Duodenal mucosa (tissue), 2 donors: Measurements from ENCODE around the gene BBS9.

ENCODE experiments used
- H3K27ac ChIP-seq: one replicate; pipeline ENCODE4 v1.7.0; 2013; ENCODE audit warnings: low read depth, low read length
- H3K27me3 ChIP-seq, 2 donors: one replicate each; pipeline ENCODE4 v1.7.0; 2013; ENCODE audit warnings: low read length in 2 of 2, control low read depth in 1 of 2; ENCODE audit not compliant: insufficient read depth in 2 of 2, control insufficient read depth in 1 of 2
- H3K36me3 ChIP-seq, 2 donors: one replicate each; pipeline ENCODE4 v1.7.0; 2013; ENCODE audit warnings: low read length in 2 of 2, control low read depth in 1 of 2; ENCODE audit not compliant: insufficient read depth in 2 of 2, control insufficient read depth in 1 of 2
- H3K4me1 ChIP-seq, 2 donors: one replicate each; pipeline ENCODE4 v1.7.0; 2013; ENCODE audit warnings: low read length in 2 of 2, control low read depth in 1 of 2; ENCODE audit not compliant: insufficient read depth in 2 of 2, control insufficient read depth in 1 of 2
- H3K4me3 ChIP-seq, 2 donors: one replicate each; pipeline ENCODE4 v1.7.0; 2013; ENCODE audit warnings: low read length in 2 of 2, low read depth in 1 of 2
- H3K9ac ChIP-seq, 2 donors: one replicate each; pipeline ENCODE4 v1.7.0; 2013; ENCODE audit warnings: low read length in 2 of 2, low read depth in 1 of 2
- H3K9me3 ChIP-seq, 2 donors: one replicate each; pipeline ENCODE4 v1.7.0; 2013; ENCODE audit warnings: low read length in 2 of 2, control low read depth in 1 of 2; ENCODE audit not compliant: control insufficient read depth in 1 of 2

Gene BBS9

DNA sequence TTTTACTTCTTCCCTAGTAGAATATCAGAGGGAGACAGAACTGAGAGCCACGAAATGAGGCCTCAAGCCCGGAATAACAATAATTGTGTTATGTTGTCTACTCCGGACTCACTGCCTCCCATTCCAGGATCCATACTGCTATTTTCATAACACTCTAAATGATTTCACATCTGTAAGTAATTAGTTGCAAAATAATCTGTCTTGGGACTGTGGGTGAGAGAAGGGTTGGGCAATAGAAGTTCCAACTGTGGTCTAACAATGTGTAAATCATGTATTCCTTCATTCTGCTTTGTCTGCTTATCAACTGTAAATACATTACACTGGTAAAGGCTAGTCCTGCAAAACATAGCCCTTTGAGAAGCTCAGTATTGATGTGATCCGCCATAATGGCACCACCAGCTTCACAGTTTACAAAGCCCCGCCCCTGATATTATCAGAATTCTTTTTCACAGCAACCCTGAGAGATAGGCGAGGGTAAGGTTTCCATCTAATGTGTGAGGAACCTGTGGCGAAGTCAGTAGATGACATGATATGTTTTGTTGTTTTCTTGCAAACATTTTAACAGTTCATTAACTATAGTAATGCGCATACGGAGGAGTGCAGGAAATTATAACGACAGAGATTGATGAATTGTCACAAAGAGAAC, 510.3 kb downstream of the BBS9 start:
- Histone ChIP-seq H3K36me3 (no peaks in the 10 kb centered on the region), H3K9me3 (no peaks in the 10 kb centered on the region), H3K4me1 (no peaks in the 10 kb centered on the region), H3K27ac (no peak overlapping the region), H3K9ac (no peak overlapping the region), H3K27me3 (no peaks in the 10 kb centered on the region), H3K4me3 (no peak overlapping the region)

DNA sequence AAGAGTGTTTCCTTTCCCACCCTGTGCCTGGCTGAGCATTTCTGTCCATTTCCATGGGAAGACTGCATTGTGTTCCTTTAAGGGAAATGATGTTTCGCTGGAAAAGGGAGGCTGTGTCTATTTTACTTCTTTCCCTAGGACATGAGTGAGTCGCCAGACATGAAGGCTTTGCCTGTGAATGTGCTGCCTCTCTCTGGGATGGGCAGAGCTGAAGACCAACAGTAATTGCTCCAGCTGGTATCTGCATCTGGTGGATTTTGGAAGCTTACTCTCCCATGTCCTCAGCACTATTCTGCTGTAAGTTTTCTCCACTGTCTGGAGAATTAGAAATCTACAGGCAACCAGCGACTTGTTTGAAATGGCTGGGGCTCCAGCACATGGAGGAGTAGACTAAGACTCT, 511.4 kb downstream of the BBS9 start:
- H3K36me3 ChIP-seq: no peaks in the 10 kb centered on the region
- H3K4me3 ChIP-seq: no peak overlapping the region
- no peaks in the 10 kb centered on the region for H3K27me3 ChIP-seq
- no peak overlapping the region for H3K9ac ChIP-seq
- no peak overlapping the region for H3K27ac ChIP-seq
- no peaks in the 10 kb centered on the region for H3K9me3 ChIP-seq
- no peaks in the 10 kb centered on the region for H3K4me1 ChIP-seq

DNA sequence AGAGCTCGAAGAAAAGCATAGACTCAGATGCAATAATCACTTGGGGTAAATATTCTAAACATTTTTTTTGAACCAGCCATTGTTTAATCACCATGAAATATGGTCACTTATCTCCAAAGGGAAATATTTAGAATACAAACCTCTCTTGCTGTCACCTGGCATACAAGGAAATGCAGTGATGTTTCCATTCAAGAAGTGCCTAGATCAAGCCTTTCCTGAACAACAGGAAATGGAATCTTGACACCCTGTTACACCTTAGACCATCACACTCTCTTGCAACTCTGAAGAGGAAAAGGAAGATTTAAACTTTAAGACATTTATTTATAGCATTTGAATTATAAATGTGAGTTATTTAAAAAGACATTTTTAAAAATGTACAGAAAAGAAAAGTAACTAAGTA, 512.9 kb downstream of the BBS9 start:
- Histone ChIP-seq H3K36me3 (no peaks in the 10 kb centered on the region), H3K4me3 (no peak overlapping the region), H3K9me3 (no peaks in the 10 kb centered on the region), H3K4me1 (peaks cover 0 to 12% of the 10 kb centered on the region in 2 donors), H3K9ac (no peak overlapping the region), H3K27ac (no peak overlapping the region), H3K27me3 (no peaks in the 10 kb centered on the region)

DNA sequence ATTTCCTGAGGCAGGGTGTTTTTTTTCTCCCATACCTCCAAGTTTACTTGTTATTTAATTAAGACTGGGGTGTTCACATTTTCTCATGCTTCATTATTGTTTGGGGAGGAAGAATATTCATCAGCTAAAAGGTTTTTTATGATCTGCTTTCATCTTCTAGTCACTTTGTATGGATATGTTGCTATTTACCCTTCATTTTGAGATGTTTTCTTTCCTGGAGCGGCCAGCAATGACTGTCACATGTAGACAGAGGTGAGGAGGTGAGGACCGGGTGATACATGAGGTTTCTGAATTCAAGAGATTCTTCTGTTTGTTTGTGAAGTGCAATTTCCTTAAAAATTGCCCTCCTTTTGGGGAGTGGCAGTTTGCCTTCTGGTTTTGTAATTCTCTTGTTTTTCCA, 514.2 kb downstream of the BBS9 start:
- no peak overlapping the region for H3K27ac ChIP-seq
- H3K9me3 ChIP-seq: no peaks in the 10 kb centered on the region
- no peak overlapping the region for H3K9ac ChIP-seq
- peaks cover 0 to 12% of the 10 kb centered on the region in 2 donors for H3K4me1 ChIP-seq
- H3K4me3 ChIP-seq: no peak overlapping the region
- no peaks in the 10 kb centered on the region for H3K36me3 ChIP-seq
- H3K27me3 ChIP-seq: no peaks in the 10 kb centered on the region

DNA sequence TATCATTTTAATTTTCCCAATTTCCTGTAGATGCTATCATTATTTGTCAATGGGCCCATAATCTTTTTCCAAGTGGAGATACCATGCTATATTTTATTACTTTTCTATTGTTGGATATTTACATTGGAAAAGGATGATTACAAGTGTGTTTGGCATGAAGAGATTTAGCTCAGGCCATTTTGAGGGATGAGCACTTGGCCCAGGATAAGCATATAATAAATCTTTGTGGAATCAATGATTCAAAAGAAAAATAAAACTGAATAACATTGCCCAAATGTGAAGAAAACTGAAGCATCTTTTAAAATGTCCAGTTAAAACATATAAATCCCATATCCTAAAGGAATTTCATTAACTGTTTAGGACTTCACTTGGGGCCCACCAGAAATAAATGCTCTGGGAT, 515.1 kb downstream of the BBS9 start:
- Histone ChIP-seq H3K27me3 (no peaks in the 10 kb centered on the region), H3K4me3 (no peak overlapping the region), H3K9me3 (no peaks in the 10 kb centered on the region), H3K36me3 (no peaks in the 10 kb centered on the region), H3K9ac (no peak overlapping the region), H3K4me1 (peaks cover 0 to 12% of the 10 kb centered on the region in 2 donors), H3K27ac (no peak overlapping the region)

DNA sequence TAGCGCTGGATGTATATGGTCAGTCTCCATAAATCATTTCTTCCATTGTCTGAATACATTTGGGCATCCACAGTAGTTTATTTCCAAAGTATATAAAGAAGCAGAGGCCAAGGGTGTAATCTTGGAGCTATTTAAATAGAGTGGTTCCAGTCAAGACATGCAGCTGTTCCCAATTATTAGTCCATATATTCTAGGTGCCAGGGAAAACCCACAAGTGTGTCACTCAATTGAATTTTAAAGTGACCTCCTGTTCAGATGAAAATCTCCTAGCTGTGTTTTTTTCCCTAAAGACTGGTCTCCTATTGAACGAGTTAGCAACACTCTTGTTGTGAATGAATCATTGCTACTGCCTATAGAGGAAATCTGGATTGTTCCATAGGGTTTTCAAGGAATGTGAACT, 515.7 kb downstream of the BBS9 start:
- H3K36me3 ChIP-seq: no peaks in the 10 kb centered on the region
- peaks cover 0 to 14% of the 10 kb centered on the region in 2 donors for H3K4me1 ChIP-seq
- no peak overlapping the region for H3K9ac ChIP-seq
- H3K27ac ChIP-seq: no peak overlapping the region
- no peaks in the 10 kb centered on the region for H3K9me3 ChIP-seq
- no peak overlapping the region for H3K4me3 ChIP-seq
- no peaks in the 10 kb centered on the region for H3K27me3 ChIP-seq

DNA sequence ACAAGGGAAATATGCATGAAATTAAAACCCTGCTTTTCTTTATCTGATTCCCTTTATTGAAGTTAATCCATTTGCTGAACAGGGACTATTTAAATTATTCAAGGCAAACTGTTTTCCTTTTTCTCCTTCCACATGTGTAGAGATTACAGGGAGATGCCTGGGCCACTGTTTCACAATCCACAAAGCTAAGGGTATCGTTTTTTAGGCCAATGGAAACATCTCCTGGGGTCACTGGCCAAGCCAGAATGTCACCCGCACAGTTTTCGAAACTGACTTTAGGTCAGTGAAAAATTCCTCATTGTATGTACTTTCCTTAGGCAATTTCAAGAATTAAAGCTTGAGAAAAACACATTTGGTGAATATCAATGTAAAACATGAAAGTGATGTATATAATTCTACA, 516.8 kb downstream of the BBS9 start:
- Histone ChIP-seq H3K4me1 (peaks cover 0 to 17% of the 10 kb centered on the region in 2 donors), H3K9me3 (no peaks in the 10 kb centered on the region), H3K27ac (no peak overlapping the region), H3K36me3 (no peaks in the 10 kb centered on the region), H3K4me3 (no peak overlapping the region), H3K9ac (no peak overlapping the region), H3K27me3 (no peaks in the 10 kb centered on the region)

DNA sequence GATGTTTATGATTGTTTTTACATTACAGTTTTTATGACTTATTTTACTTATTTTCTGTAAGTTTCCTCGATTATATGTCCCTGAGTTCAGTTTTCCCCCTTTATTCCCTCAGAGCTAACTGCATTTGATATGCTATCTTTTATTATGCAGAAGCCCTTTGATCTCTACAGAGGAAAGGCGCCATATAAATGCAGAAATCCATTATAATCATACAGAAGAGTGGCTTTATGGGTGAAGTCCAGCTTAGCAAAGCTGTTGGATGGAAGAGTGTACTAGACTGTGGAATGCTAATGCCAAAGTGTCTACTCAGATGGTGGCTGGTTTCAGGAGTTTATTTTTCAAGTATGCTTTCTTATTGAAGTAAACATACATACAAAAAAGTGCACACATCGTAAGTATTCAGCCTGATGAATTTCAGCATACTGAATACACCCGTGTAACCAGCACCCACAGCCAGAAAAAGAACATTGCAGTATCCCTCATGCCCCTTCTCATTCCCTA, 517.6 kb downstream of the BBS9 start:
- Histone ChIP-seq H3K27ac (no peak overlapping the region), H3K27me3 (no peaks in the 10 kb centered on the region), H3K4me1 (peaks cover 0 to 17% of the 10 kb centered on the region in 2 donors)

DNA sequence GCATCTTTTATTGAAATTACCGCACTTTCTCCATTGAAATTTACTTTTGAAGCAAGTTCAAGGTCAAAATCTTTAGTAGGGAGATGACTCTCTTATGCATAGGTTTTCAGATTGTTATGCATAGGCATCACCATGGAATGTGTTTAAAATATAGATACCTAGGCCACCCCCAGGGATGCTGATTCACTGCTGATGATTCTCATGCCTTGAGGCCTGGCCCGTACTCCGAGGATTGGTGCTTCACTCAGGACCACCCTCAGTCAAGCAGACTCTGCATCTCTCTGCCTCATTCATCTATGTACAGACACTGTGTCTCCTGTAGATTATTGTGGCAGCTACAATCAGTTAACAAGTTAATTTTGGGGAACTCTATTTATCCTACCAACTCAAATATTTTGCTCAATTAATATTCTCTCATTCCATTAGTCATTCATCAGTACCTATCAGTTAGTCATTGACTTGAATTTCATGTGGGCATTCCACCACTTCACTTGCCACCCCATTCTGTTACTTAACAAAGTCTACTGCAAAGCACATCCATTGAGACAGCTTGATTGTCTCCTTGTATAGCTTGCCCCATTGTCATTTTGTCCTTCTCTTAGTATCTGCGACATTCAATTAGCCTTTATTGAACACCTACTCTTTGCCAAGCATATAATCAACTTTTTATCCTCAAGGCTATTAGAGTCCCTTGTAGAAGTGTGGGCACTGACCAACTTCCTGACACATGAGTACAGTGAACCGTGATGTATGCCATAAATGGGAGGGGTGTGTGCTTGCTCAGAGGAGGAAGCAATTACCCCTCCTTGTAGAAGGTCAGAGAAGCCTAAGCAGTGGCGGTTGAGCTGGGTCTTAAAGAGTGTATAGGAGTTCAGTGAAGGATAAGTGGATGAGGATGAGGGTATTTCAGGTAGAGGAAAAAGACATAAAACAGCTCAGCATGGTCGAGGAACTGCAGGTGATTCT, 520.4 kb downstream of the BBS9 start:
- Histone ChIP-seq H3K4me1 (peaks cover 0 to 17% of the 10 kb centered on the region in 2 donors), H3K36me3 (no peaks in the 10 kb centered on the region), H3K27me3 (no peaks in the 10 kb centered on the region), H3K9ac (no peak overlapping the region), H3K9me3 (no peaks in the 10 kb centered on the region), H3K4me3 (no peak overlapping the region), H3K27ac (no peak overlapping the region)

More for the DNA sequence above, 517.6 kb downstream of the BBS9 start:
- H3K4me3 ChIP-seq: no peak overlapping the region
- no peaks in the 10 kb centered on the region for H3K9me3 ChIP-seq
- no peaks in the 10 kb centered on the region for H3K36me3 ChIP-seq
- no peak overlapping the region for H3K9ac ChIP-seq

DNA sequence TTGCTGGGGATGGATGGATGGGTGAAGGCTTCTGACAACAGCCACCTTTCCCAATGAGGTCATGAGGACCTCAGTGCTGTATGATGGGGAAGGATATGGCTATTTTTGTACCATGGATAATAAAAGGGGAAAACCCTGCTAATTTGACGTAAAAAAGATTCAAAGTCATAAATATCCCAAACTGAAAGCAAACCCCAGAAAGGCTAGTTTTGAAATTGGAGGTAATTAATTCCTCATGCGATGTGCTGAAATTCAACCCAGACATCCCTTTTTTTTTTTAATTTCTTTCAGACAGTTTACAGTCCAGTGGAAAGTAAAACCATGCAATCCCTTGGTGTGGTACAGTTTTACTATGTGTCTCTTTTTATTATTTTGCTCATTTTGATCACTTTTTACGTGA, 521.5 kb downstream of the BBS9 start:
- Histone ChIP-seq H3K9ac (no peak overlapping the region), H3K36me3 (no peaks in the 10 kb centered on the region), H3K27me3 (no peaks in the 10 kb centered on the region), H3K9me3 (no peaks in the 10 kb centered on the region), H3K4me1 (peaks cover 0 to 17% of the 10 kb centered on the region in 2 donors), H3K4me3 (no peak overlapping the region), H3K27ac (no peak overlapping the region)
